Measurements from ENCODE around the gene CHGA. TPM values are rescaled to one million over a fixed set of nuclear protein-coding genes. Genes with fewer than 3 reads are reported as not detected.

Gene CHGA
- total and polyA plus RNA-seq, 2 of the 8 experiments (the other 6 are each of a cell fraction or from before 2014, with no cell fraction given) = 17.5 to 28.2 TPM

GRCh38 chr14:92973261-92973797 is 50.4 kb downstream of the CHGA start (continued):
- TF ChIP-seq CEBPB (IDR thresholded peaks at IDR 0.05; ENCODE audit: low read depth, low read length) (no peak), JUN (IDR thresholded peaks at IDR 0.05; ENCODE audit: low read depth, low read length) (no peak), BCL11A (IDR thresholded peaks at IDR 0.05; ENCODE audit: low read depth in 2 of 2, low read length in 2 of 2) (no peak), SIRT6 (IDR thresholded peaks at IDR 0.05; ENCODE audit: low read length) (no peak), KDM4A (IDR thresholded peaks at IDR 0.05; ENCODE audit: low read depth, low read length, severe bottlenecking) (no peak), EZH2 (IDR thresholded peaks at IDR 0.05; ENCODE audit: low read depth, low read length, severe bottlenecking) (no peak), GABPA (IDR thresholded peaks at IDR 0.05; ENCODE audit: borderline replicate concordance, insufficient read depth, low read length) (peak; percentile 30; the same call in 1 of the 2 replicates), JUND (IDR thresholded peaks at IDR 0.05; ENCODE audit: low read length) (no peak), EGR1 (IDR thresholded peaks at IDR 0.05; ENCODE audit: borderline replicate concordance, low read depth, low read length) (no peak), HDAC2 (IDR thresholded peaks at IDR 0.05; ENCODE audit: borderline replicate concordance in 1 of 2, low read depth in 2 of 2, low read length in 2 of 2) (no peak), HDAC6 (IDR thresholded peaks at IDR 0.05; ENCODE audit: low read depth, low read length) (no peak), NRF1 (IDR thresholded peaks at IDR 0.05; ENCODE audit: low read depth, low read length) (no peak), CREB1 (IDR thresholded peaks at IDR 0.05) (no peak), ATF3 (IDR thresholded peaks at IDR 0.05; ENCODE audit: insufficient read depth, low read depth, low read length) (no peak), PHF8 (conservative IDR thresholded peaks at IDR 0.05; ENCODE audit: low read depth, low read length) (no peak), RFX5 (IDR thresholded peaks at IDR 0.05; ENCODE audit: borderline replicate concordance, low read depth, low read length) (no peak), TAF7 (optimal IDR thresholded peaks at IDR 0.05; ENCODE audit: borderline replicate concordance, low read depth, low read length) (no peak), RBBP5 (IDR thresholded peaks at IDR 0.05; ENCODE audit: borderline replicate concordance, low read depth, low read length) (no peak), RNF2 (IDR thresholded peaks at IDR 0.05; ENCODE audit: borderline replicate concordance, low read depth, low read length, missing control alignments, poor library complexity, severe bottlenecking) (no peak), SP1 (IDR thresholded peaks at IDR 0.05; ENCODE audit: low read depth, low read length) (no peak), TBP (IDR thresholded peaks at IDR 0.05; ENCODE audit: low read depth, low read length) (no peak)
- TF ChIP-seq, protein P1, sequence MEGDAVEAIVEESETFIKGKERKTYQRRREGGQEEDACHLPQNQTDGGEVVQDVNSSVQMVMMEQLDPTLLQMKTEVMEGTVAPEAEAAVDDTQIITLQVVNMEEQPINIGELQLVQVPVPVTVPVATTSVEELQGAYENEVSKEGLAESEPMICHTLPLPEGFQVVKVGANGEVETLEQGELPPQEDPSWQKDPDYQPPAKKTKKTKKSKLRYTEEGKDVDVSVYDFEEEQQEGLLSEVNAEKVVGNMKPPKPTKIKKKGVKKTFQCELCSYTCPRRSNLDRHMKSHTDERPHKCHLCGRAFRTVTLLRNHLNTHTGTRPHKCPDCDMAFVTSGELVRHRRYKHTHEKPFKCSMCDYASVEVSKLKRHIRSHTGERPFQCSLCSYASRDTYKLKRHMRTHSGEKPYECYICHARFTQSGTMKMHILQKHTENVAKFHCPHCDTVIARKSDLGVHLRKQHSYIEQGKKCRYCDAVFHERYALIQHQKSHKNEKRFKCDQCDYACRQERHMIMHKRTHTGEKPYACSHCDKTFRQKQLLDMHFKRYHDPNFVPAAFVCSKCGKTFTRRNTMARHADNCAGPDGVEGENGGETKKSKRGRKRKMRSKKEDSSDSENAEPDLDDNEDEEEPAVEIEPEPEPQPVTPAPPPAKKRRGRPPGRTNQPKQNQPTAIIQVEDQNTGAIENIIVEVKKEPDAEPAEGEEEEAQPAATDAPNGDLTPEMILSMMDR (IDR thresholded peaks at IDR 0.05; ENCODE audit: control extremely low read depth in 1 of 3, insufficient read depth in 1 of 3, low read depth in 1 of 3, low read length in 3 of 3) = peak; percentile 92 to 98 (median 98)

All from H1 (cell line).